HG03571 (cell line): ENCODE results near the gene ITPA.
"Not testable (repeated sequence)": the region's sequence is repeated elsewhere in the genome, so short reads cannot be mapped to it uniquely, and the experiment has no call there.

ENCODE experiments used
- ATAC-seq: cut with Tn5 transposase; IDR thresholded peaks from one replicate; pipeline ENCODE4 v1.9.1; 2021; ENCODE audit not compliant: unreplicated experiment

Gene ITPA

GRCh38 chr20:3199206-3199605, 10.1 kb upstream of the ITPA start:
- no peak for ATAC-seq

DNA sequence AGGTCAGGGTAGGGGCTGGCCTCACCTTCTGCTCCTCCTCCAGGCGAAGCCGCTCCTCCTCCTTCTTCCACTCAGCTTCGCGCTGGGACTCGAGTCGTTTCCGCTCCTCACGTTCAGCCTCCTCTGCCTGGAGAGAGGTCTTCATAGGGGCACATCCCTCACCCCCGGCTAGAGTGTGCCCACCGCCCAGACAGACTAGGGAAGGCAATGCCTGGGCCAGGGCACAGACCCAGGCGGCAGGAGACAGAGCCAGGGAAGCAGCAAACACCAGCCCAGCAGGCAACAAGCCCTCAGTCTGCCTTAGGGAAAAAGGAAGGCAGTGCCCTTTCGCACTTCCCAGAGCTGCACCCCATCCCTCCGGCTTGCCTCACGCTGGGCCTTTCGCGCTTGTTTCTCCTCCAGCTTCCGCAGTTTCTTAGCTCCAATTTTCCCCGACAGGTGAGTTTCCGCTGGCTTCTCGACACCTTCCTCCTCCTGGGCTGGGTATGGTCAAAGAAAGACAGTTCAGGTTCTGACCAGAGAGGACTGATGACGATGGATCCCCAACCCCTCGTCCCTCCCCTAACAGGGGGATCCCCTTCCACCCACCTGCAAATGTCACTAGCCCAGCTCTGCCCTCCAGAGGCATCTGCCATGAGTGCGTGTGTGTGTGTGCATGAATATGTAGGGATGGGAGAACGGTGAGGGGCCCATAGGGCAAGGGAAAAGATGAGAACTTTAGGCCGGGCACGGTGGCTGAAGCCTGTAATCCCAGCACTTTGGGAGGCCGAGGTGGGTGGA, 9.1 kb upstream of the ITPA start:
- no peak for ATAC-seq

GRCh38 chr20:3202965-3203314, 6.4 kb upstream of the ITPA start:
- no peak for ATAC-seq

DNA sequence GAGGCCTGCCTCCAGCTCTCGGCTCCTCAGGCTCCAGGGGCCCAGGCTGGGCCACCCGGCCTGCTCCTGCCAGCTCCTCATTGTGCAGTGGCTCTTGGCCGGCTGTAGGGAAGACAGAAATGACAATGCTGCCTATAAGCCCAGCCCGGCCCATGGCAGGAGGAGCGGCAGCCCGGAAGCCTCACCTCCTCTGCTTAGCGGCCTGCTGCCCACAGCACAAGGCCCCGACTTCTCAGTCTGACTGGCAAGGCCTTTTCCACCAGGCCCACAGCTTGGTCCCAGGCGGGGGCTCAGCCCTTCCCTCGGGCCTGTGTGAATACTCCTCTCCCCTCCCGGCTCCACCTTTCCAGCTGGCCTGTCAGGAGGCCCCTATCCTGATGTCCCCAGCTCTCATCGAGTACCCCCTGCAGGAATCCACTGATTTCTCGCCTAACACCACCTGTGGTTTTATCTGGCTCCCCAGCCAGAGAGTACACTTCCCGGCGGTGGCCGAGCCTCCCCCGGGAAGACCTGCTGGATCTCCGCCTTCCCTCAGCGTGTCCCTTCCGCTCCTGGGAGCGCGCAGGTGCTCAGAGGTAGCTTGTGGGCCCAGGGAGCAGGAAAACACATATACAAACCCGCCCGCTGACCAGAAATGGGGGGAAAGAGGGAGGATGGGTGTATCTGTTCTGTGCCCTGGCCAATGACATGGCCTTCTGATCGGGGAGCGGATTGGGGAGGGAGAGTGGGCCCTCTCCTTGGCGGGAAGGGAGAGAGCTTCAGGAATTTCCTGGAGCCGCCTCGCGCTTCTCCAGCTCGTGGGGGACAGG, 5.8 kb upstream of the ITPA start:
- no peak for ATAC-seq

DNA sequence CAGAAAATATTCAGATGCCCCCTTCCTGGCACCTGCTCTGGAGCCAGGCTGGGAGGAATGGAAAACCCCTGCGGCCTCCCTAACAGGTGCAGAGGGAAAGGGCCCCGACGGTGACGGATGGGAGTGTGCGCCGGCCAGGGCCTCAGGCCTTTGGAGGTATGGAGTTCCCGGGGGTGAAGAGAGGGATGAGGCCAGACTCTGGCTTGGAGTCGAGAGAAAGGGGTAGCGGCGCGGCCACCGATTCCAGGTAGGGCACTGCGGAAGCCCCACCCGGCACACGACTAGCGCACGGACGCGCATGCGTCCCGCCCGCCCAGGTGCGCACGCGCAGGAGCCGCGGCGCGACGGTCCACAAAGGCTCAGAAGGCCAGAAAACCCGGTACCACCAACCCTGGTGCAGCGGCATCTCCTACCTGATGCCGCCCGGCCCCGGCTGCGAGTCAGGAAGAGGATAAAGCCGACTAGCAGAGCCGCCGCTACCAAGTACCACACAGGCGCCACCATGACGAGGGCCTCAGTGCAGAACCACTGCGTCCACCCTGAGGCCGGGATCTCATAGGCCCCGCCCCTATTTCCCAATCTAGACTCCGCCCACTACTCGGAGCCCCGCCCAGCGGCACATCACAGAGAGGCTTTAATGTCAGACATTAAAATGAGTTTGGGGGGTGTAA, 5.0 kb upstream of the ITPA start, which contains the start of gene DDRGK1:
Gene DDRGK1 (minus strand): TSS at position 559 of the 671 bp plus-strand sequence. CDS start 55 bp downstream, at position 504.
- peak; percentile 69 for ATAC-seq

- no peak for ATAC-seq
These were observed 477 bp upstream of the ITPA start for GRCh38 chr20:3208786-3209256.

GRCh38 chr20:3209946-3210317, 634 bp downstream of the ITPA start:
- ATAC-seq = no peak

DNA sequence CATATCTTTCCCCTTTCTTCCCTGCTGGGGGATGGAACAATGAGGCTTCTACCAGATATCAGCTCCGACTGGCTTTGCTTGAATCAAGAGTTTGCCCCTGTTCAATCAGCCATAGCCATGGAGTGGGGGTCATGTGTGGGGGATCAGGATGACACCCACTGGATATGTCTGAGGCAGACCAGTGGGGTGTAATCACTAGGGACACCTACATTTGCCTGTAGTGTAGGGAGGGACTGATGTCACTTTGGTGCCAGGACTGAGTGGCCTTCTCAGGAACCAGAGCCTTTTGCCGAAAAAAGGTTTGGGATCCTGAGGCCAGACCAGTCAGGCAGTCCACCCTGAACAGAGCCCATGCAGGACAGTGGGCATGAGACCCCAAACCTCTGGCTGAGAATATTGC, 1.0 kb downstream of the ITPA start:
- no peak for ATAC-seq

DNA sequence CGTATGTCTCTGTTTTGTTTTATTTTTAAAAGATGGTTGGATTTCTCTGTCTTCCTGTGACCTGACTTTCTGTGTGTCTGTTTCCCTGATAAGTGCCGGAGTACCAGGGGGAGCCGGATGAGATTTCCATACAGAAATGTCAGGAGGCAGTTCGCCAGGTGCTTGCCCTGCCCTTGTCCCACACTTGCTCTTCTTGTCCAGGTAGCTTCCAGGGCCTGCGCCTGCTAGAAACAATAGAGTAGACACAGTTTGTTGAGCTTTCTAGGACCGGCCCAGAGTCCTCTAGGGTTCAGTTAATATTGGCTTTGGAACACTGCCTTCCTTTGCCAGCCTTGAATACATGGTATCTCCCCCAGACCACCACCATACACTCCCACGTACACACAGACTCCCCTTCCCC, 3.9 kb downstream of the ITPA start:
- ATAC-seq = no peak

DNA sequence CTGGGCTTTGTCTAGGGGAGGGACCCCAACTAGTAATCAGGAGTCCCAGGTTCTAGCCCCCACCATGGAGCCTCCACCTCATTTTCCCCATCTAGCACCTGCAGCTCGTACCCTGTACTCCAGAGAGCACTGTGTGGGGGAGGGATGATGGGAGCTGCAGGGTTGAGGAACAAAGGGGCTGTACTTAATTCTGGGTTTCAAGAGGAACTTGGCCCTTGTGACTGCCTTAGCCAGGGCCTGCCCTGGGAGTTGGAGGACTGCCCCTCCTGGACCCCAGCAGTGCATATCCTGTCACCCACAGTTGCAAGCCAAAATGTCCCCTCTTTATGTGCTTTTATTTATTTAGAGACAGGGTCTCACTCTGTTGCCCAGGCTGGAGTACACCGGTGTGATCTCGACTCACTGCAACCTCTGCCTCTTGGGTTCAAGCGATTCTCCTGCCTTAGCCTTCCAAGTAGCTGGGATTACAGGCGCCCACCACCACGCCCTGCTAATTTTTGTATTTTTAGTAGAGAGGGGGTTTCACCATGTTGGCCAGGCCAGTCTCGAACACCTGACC, 6.1 kb downstream of the ITPA start:
- ATAC-seq = not testable (repeated sequence)

- no peak for ATAC-seq
These were observed 9.2 kb downstream of the ITPA start for GRCh38 chr20:3218307-3218988.

DNA sequence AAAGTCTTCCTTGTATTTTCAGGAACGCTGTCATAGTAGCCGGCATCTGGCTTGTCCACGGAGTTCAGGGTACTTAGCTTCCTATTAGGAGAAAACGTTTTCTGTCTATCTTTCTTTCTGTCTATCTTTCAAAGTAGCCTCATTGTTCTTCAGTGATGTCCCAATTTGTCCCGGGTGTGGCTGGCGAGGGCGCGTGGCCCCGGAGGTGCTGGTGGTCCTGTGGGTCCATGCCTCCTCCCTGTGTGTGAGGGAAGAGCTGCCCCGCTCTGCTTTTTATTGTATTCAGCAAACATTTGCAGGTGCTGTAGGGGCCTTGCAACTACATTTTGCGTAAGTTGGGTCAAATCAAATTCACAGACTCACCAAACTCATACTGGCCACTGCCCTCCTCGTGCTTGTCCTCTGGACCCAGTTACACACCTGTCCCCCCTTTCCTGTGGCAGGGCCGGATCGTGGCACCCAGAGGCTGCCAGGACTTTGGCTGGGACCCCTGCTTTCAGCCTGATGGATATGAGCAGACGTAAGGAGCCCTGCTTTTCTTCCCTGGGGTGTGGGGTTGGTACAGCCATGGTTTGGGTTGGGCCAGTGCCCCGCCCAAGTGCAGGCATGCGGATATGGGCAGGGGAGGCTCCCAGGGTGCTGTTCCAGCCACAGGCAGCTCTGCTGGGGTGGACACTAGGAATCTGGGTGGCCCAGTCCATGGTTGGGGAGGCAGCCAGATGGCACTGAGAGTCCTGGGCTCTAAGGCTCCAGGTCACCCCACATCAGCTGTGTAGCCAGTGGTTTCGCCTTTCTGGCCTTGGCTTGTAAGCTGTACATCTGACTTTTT, 12.3 kb downstream of the ITPA start:
- ATAC-seq = no peak

GRCh38 chr20:3222635-3223600, 13.6 kb downstream of the ITPA start:
- no peak for ATAC-seq

- ATAC-seq = no peak
These were observed 14.3 kb downstream of the ITPA start for GRCh38 chr20:3223651-3223993.

DNA sequence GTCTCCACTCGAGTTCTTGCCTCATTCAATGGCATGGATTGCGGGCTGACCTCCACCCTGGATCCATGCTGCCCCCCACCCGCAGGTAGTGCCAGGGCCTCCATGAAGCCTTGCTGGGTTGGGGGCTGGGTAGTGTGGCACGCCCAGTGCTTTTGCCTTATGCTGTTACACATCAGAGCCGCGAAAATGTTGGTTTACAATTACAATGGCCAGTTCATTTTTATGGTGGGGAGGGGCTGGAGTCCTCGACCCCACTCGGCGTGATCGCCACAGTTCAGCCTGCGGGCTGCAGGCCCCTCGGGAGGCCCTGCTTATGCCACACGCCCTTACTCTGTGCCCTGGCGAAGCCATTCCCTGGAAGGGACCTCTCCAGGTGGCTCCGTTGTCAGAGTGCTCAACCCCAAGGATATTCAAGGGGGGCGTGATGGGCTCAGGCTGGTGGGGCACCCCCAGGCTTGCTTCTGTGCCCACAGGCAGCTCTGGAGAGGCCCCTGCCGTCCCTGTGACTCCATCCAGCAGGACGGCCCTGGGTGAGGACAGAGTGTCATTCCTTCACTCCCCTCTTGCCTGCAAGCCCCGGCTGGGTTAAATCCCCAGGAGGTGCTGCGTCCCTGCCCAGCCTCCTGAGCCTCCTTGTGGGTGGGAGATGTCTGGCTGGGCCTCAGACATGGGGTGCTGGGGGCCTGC, 14.8 kb downstream of the ITPA start:
- ATAC-seq = no peak

GRCh38 chr20:3224681-3225421, 15.6 kb downstream of the ITPA start:
- no peak for ATAC-seq

DNA sequence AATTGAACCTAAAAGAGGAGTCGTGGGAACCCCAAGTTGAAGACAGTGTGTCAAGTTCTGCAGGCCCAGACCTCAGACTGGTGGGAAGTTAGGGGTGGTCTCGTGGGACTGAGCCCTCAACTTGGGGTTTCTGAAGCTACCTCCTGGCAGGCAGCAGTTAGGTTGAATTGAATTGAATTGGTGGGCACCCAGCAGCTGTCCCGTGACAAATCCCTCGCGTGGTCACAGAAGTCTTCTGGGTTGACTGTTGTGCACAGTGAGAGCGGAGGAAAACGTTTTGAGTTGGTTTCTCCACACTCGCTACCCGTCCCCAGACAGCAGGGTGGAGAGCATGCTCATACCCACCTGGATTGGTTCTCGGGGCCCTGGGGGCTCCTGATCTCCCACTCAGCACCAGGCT, 16.8 kb downstream of the ITPA start:
- no peak for ATAC-seq

DNA sequence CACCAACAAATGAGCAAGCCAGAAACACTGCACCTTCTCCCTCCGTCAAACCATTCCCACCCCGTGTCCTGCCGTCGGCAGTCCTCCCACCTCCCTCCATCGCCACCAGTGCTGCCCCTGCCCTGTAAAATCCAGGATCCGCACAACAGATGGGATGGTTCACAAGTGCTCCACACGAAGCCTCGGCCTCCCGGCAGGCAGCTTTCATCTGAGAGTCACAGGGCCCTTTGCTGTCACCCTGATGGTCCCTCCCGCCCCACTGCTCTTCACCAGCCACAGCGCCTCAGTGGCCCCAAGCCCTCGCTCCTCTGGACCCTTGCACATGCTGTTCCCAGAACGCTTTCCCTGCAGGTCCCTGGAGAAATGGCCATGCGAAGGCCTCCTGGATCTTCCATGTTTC, 17.6 kb downstream of the ITPA start:
- no peak for ATAC-seq
